NCI-H82 treated with DMSO at 0.1 percent for 48 hours (cell line): Measurements from ENCODE around the gene FBXO31.
"Not testable (repeated sequence)": the region's sequence is repeated elsewhere in the genome, so short reads cannot be mapped to it uniquely, and the experiment has no call there.

ENCODE experiments used
- DNase-seq: peaks from one replicate; lab custom pipeline; 2025; ENCODE audit not compliant: unreplicated experiment; lab: John Stamatoyannopoulos, UW

The FBXO31 gene

DNA sequence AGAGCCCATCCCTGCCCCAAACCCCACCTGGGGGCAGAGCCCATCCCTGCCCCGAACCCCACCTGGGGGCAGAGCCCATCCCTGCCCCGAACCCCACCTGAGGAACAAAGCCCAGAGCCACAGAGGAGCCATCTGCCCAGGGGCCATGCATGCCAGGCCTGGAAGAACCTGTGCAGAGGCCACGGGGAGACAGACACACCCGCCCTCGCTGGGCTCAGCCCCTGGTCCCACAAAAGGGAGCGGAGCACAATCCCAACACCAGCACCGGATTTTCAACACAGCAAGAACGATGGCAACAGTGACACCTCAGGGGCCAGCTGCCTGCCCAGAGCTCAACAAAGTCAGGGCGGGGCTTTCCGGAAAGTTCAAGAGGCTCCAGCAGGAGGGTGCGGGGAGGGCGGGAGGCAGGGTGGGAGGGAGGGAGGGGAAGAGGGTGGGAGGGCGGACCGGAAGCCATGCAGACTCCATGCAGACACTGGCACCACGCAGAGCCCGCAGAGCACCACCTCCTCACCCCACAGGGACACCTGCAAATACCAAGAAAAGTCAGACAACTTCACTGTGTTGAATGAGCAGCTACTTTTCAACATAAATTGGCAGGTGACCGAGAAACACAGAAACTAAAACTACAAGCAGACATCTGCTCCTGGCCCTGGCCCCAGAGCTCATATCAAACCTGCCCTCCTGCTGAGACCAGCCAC, 38.5 kb downstream of the FBXO31 start:
- no peak for DNase-seq

DNA sequence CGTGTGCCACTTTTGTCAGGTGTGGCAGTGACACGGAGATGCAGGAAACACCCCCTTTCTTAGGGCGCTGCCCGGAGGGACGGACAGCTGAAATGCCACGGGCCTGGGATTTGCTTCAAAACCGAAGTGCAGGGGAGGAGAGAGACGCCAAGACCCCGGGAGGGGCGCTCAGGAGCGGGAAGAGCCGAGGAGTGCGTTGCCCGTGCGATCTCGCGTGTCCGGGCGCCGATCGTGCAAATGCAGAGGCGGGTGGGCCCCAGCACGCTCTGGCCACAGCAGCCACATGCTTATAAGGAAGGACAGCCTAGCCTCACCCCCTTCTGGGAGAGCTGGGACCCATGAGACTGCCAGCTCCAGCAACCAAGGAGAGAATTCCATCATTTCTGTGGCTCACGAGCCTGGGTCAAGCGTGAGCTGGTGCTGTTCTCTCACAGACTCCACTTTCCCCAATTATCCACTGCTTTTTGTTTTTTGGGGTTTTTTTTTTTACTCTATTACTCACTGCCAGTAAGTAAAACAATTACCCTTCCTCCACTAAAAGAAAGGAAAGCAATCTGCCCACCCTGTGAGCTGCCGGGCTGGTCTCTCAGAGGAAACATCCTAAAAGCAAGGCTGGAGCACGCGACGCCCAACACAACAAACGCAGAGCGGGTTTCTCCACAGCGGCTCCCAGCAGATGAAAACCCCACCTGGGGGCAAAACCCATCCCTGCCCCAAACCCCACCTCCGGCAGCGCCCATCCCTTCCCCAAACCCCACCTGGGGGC, 39.2 kb downstream of the FBXO31 start:
- no peak for DNase-seq

DNA sequence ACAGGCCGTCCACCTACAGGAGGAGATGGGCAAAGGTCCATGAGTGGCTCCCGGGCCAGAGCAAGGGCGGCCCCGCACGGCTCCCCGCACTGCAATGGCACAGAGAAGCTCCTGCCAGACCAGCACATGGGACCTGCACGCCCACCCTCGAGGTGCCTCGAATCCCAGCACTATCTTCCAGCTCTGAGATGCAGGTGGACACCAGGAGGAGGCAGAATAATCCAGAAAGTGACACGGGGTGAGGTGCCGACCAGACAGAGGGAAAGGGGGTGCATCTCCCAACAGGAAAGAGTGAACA, 39.9 kb downstream of the FBXO31 start:
- DNase-seq = no peak

DNA sequence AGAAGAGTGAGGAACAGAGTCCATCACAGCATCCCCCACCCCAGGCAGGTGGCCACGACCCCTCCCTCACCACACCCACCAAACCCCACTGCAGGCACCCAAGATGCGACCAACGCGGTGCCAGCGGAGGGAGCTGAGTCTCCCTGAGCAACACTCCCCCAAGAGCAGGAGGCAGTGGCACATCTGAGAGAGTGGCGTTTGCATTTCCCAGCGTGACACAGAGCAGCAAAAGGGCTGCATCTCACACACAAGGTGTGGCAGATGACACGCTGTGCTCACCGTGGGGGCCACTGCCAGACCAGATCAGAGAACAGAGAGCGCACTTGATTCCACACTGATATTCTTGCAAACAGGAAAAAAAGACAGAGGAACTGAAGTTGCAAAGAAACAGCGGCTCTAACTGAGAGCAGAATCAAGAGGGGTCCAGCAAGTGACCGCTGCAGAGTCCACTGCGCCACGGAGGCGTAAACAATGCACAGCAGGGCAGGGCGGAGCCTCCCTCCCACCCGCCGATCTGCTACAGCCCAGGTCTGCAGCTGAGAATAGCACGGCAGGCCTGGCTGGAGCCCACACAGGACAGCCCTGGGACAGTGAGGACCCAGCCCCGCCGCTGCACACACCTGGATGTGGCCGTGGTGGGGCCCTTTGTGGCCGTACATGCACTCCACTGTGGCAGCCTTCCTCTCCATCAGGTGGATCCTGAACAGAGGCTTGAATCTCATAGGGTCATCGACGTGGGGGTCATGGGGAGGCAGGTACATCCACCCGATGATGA, 40.4 kb downstream of the FBXO31 start:
- no peak for DNase-seq

DNA sequence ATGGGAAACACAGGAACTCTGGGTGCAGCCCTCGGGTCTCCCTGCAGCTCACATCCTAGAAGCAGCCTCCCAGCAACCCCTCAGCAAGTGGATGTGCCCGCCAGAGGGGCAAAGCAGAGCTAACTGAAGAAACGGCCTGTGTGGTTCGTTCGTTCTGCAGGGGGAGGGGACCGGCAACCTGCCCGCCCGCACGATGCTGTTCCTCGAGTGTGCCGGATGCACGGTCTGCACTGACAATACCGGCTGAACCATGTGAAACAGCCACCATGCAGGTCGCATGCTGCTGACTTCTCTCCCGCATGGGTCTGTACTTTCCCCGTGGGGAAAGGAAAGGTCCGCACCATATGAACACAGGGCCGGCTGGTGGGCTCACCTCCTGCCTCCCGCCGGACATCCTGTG, 41.1 kb downstream of the FBXO31 start:
- no peak for DNase-seq

DNA sequence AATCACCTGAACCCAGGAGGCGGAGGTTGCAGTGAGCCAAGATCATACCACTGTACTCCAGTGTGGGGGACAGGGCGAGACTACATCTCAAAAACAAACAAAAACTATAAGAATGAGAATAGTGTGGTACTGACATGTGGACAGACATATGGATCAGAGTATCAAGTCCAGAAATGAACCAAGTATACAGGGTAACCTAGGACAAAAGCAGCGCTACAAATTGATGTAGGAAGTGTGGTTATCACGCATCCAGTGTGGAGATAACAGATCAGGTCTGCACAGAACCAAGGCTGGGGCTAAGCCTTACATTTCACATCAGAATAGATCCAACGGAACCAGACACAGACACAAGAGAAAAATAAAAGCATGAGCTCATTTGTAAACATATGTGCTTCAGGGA, 43.4 kb downstream of the FBXO31 start:
- no peak for DNase-seq

GRCh38 chr16:87339724-87340105, 43.9 kb downstream of the FBXO31 start:
- DNase-seq = not testable (repeated sequence)

- DNase-seq = no peak
Observed at GRCh38 chr16:87339086-87339723, 44.4 kb downstream of the FBXO31 start.

GRCh38 chr16:87338155-87338765, 45.3 kb downstream of the FBXO31 start:
- no peak for DNase-seq

GRCh38 chr16:87337262-87337771, 46.3 kb downstream of the FBXO31 start:
- DNase-seq = no peak

- DNase-seq = no peak
Observed at GRCh38 chr16:87336434-87337240, 46.9 kb downstream of the FBXO31 start.

- DNase-seq = no peak
Observed at GRCh38 chr16:87335625-87336433, 47.7 kb downstream of the FBXO31 start.

- DNase-seq = no peak
Observed at GRCh38 chr16:87334651-87335624, 48.6 kb downstream of the FBXO31 start.

GRCh38 chr16:87333581-87334331, 49.8 kb downstream of the FBXO31 start:
- no peak for DNase-seq

DNA sequence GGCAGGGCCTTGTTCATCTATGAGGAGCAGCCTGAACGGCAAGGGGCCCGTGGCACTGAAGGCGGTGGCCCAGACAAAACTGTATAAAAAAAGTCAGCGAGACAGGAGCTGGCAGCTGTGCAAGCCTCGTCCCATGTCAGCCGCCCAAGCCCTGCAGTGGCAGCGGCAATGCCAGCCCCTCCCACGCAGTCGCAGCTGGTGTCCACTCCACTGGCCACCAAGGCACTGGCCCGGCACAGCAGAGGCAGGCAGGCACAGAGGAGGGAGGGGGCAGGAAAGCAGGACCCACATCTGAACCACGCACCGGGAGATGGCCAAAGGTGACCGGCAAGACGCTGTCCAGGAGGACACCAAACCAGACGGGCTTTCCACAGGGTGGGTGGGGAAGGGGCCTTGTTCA, 50.5 kb downstream of the FBXO31 start:
- no peak for DNase-seq

- DNase-seq = no peak
Observed at GRCh38 chr16:87332150-87332549, 51.4 kb downstream of the FBXO31 start.

GRCh38 chr16:87331241-87331801, 52.3 kb downstream of the FBXO31 start:
- DNase-seq = no peak
